Hepatocyte (in vitro differentiated cells): ENCODE data around the gene GPR65. TPM values are rescaled to one million over a fixed set of nuclear protein-coding genes. Genes with fewer than 3 reads are reported as not detected.
A peak's percentile ranks its signal among the peaks of the same experiment; 100 is the strongest.

ENCODE experiments used
- DNase-seq: peaks from one replicate; pipeline ENCODE4 v3.0.0-alpha.2; 2016; ENCODE audit warnings: low spot score
- H2AFZ ChIP-seq: fragments of 200-600 bp; sonication (generic); 2 replicates; pipeline ENCODE4 v1.6.0; 2016; ENCODE audit warnings: antibody characterized with exemption, mild to moderate bottlenecking
- H3K27ac ChIP-seq: fragments of 200-600 bp; sonication (generic); 2 replicates; pipeline ENCODE4 v1.5.1; 2016; ENCODE audit warnings: mild to moderate bottlenecking
- H3K27me3 ChIP-seq: fragments of 200-600 bp; sonication (generic); 2 replicates; pipeline ENCODE4 v1.6.1; 2016
- H3K36me3 ChIP-seq: fragments of 200-600 bp; sonication (generic); replicated peaks from 2 replicates; pipeline ENCODE4 v1.5.1; 2016; ENCODE audit warnings: low read depth; ENCODE audit not compliant: insufficient read depth
- H3K4me1 ChIP-seq: fragments of 200-600 bp; sonication (generic); 2 replicates; pipeline ENCODE4 v1.5.1; 2016; ENCODE audit warnings: mild to moderate bottlenecking, moderate library complexity; ENCODE audit not compliant: insufficient read depth
- H3K4me2 ChIP-seq: fragments of 200-600 bp; sonication (generic); 2 replicates; pipeline ENCODE4 v1.6.0; 2016
- H3K4me3 ChIP-seq: fragments of 200-600 bp; sonication (generic); 2 replicates; pipeline ENCODE4 v1.5.1; 2016; ENCODE audit warnings: mild to moderate bottlenecking
- H3K79me2 ChIP-seq: fragments of 200-600 bp; sonication (generic); 2 replicates; pipeline ENCODE4 v1.6.0; 2017; ENCODE audit warnings: mild to moderate bottlenecking
- H3K9me2 ChIP-seq: fragments of 200-600 bp; sonication (generic); replicated peaks from 2 replicates; pipeline ENCODE4 v1.6.0; 2017; ENCODE audit warnings: mild to moderate bottlenecking; ENCODE audit not compliant: insufficient read depth
- H3K9me3 ChIP-seq: fragments of 200-600 bp; sonication (generic); 2 replicates; pipeline ENCODE4 v1.5.1; 2016; ENCODE audit warnings: low read depth, mild to moderate bottlenecking
- H4K20me1 ChIP-seq: fragments of 200-600 bp; sonication (generic); 2 replicates; pipeline ENCODE4 v1.6.0; 2016; ENCODE audit warnings: mild to moderate bottlenecking; ENCODE audit not compliant: insufficient read depth, poor library complexity, severe bottlenecking
- EZH2 ChIP-seq: fragments of 200-600 bp; sonication (generic); IDR thresholded peaks from 2 replicates; pipeline ENCODE4 v1.6.1; 2016; ENCODE audit warnings: antibody characterized with exemption, mild to moderate bottlenecking, borderline replicate concordance
- EZH2phosphoT487 ChIP-seq: fragments of 200-600 bp; sonication (generic); IDR thresholded peaks from one replicate; pipeline ENCODE4 v1.6.1; 2018; ENCODE audit warnings: antibody characterized with exemption, mild to moderate bottlenecking, low read depth, moderate library complexity; ENCODE audit not compliant: unreplicated experiment, severe bottlenecking
- WGBS: methylation state at CpG from one replicate; pipeline ENCODE4 v1.1.6; 2016; ENCODE audit warnings: low lambda C conversion rate; ENCODE audit errors: missing lambda C conversion rate; 5-methylcytosine and 5-hydroxymethylcytosine counted together
- polyA plus RNA-seq: library from polyadenylated mRNA; unstranded; fragments of >200 nt; fragmentation: Nextera tagmentation; extraction: Ambion mirVana; gene quantifications from 2 replicates; pipeline ENCODE4 v1.2.1, GENCODE V29; 2016
- total RNA-seq: library from RNA; depleted of rRNA; stranded (reverse); fragments of >200 nt; gene quantifications from 2 replicates; pipeline ENCODE4 v1.2.3, GENCODE V29; 2014
- TF ChIP-seq, protein P1 (sequence below): fragments of 200-600 bp; sonication (generic); IDR thresholded peaks from 2 replicates; pipeline ENCODE4 v1.5.1; 2016; ENCODE audit warnings: antibody characterized with exemption, mild to moderate bottlenecking; ENCODE audit not compliant: poor library complexity

GPR65 gene
- total and polyA plus RNA-seq, 2 experiments from 2014 or later, result 0.10 to 0.13 TPM

DNA sequence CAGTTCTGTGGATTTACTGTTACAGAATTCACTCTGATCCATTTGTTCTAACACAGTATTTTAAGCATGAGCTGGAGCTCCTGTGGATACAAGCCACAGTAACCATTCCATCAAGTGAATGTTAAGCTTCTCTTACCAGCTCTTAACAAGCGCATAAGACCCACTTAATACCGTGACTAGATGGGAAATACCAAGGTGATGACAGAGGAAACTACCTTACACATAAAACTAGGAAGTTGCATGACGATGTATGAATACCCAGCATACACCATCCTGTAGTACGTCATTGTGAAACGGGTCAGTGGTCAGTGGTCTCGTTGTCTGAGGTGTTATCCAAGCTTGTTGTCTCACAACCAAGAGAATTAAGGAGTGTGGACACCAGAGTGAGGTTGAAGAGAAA is 10.0 kb upstream of the GPR65 start:
- Histone ChIP-seq H3K4me1 (peaks cover 40% of the 10 kb centered on the region), H4K20me1 (no peaks in the 10 kb centered on the region), H3K4me2 (peak overlapping the region; percentile 32), H3K4me3 (no peak overlapping the region), H2AFZ (peak overlapping the region; percentile 24), H3K9me3 (no peaks in the 10 kb centered on the region), H3K36me3 (no peaks in the 10 kb centered on the region), H3K79me2 (peaks cover 3% of the 10 kb centered on the region), H3K27me3 (no peaks in the 10 kb centered on the region), H3K9me2 (no peaks in the 10 kb centered on the region), H3K27ac (peak overlapping the region; percentile 93)
- TF ChIP-seq, protein P1, sequence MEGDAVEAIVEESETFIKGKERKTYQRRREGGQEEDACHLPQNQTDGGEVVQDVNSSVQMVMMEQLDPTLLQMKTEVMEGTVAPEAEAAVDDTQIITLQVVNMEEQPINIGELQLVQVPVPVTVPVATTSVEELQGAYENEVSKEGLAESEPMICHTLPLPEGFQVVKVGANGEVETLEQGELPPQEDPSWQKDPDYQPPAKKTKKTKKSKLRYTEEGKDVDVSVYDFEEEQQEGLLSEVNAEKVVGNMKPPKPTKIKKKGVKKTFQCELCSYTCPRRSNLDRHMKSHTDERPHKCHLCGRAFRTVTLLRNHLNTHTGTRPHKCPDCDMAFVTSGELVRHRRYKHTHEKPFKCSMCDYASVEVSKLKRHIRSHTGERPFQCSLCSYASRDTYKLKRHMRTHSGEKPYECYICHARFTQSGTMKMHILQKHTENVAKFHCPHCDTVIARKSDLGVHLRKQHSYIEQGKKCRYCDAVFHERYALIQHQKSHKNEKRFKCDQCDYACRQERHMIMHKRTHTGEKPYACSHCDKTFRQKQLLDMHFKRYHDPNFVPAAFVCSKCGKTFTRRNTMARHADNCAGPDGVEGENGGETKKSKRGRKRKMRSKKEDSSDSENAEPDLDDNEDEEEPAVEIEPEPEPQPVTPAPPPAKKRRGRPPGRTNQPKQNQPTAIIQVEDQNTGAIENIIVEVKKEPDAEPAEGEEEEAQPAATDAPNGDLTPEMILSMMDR, result no peak
- TF ChIP-seq EZH2phosphoT487 (no peak), EZH2 (no peak)
- peak; percentile 33 for DNase-seq
- 69% methylated on average over 6 of the region's 6 CpGs for WGBS

DNA sequence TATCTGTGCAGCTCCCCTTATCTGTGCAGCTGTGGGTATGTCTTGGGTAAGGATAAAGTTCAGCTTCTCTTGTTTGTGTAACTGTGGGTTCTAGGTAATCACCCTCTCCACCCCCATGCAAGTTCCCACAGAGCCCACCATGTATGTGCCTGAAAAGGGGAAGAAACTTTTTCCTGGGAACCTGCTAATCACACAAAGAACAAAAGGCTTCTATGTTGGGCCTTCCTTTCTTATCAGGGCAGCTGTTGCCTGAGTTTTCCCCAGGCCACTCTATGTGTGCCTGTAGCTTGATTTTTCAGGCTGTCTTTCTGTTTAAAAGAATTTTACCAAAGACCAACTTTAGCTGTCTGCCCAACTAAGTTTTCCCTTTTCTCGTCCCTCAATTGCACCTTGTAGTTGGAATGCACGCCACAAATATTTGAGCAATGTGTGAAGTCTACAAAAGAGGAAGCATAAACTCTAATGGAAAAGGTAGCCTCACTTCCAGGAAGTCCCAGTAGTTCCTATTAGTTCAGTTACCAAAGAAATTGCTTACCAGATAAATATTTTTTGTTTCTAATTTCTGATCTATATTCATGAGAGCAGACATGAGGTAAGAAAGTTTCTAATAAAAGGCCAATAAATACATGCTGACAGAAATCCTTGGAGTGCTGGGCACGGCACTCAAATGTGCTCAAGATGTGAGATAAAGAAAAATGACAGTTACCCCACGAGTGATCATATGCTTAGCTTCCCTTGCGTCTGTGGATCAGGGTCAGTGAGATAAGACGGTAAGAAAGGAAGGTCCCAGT is 9.2 kb upstream of the GPR65 start:
- TF ChIP-seq, protein P1, result no peak
- TF ChIP-seq EZH2 (no peak), EZH2phosphoT487 (no peak)
- WGBS, result 21% methylated on average over 6 of the region's 6 CpGs
- peak overlapping the region; percentile 93 for H3K27ac ChIP-seq

DNA sequence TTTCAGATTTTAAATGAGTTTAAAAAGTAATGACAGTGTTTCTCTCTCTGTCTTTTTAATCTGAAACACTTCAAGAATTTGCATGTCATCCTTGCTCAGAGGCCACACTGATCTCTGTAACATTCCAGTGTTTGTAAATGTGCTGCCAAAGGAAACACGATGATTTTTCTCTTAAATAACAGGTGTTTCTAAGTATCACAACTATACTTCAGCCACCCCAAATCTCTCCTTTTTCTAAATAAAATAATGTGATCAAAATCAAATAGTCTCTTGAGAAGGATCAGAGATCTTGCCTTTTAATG is 8.7 kb upstream of the GPR65 start:
- no peaks in the 10 kb centered on the region for H3K27me3 ChIP-seq
- H2AFZ ChIP-seq, result no peak overlapping the region
- H4K20me1 ChIP-seq, result no peaks in the 10 kb centered on the region
- no peaks in the 10 kb centered on the region for H3K9me2 ChIP-seq
- peak overlapping the region; percentile 93 for H3K27ac ChIP-seq
- DNase-seq, result no peak
- H3K4me2 ChIP-seq, result peak overlapping the region; percentile 18
- H3K4me1 ChIP-seq, result peaks cover 40% of the 10 kb centered on the region
- H3K79me2 ChIP-seq, result peaks cover 3% of the 10 kb centered on the region
- H3K36me3 ChIP-seq, result no peaks in the 10 kb centered on the region
- no peak for TF ChIP-seq EZH2
- TF ChIP-seq EZH2phosphoT487, result no peak
- TF ChIP-seq, protein P1, result no peak
- no peak overlapping the region for H3K4me3 ChIP-seq
- H3K9me3 ChIP-seq, result no peaks in the 10 kb centered on the region
- 20% methylated on average over 1 of the region's 1 CpG for WGBS

More for the DNA sequence above, 9.2 kb upstream of the GPR65 start:
- Histone ChIP-seq H3K4me2 (peak overlapping the region; percentile 32), H3K4me1 (peaks cover 40% of the 10 kb centered on the region), H3K4me3 (no peak overlapping the region), H3K36me3 (no peaks in the 10 kb centered on the region), H3K9me3 (no peaks in the 10 kb centered on the region), H3K27me3 (no peaks in the 10 kb centered on the region), H3K9me2 (no peaks in the 10 kb centered on the region), H3K79me2 (peaks cover 3% of the 10 kb centered on the region), H4K20me1 (no peaks in the 10 kb centered on the region), H2AFZ (peak overlapping the region; percentile 24)
- peak; percentile 8 for DNase-seq
